NCI-H82 treated with DMSO at 0.1 percent for 48 hours (cell line): ENCODE results near the gene LUC7L2.
A peak's percentile ranks its signal among the peaks of the same experiment; 100 is the strongest.
"Not testable (repeated sequence)": the region's sequence is repeated elsewhere in the genome, so short reads cannot be mapped to it uniquely, and the experiment has no call there.

Experiments
- DNase-seq: peaks from one replicate; lab custom pipeline; 2025; ENCODE audit not compliant: unreplicated experiment; lab: John Stamatoyannopoulos, UW

LUC7L2 gene

DNA sequence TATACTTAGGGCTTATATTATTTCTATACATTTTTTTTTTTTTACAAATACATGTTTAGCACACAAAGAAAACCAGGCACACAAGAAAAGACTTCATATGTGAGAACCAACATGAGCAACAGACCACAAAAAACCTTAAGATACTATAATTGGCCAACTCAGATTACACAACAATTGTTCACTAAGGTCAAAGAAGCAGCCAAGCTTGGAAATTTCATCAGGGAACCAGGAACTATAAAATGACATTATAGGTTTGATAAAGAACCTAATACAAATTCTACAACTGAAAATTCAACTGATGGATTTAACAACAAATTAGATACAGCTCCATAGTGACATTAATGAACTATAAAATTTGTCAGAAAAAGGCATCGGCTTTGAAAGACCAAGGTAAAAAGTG is 4.4 kb upstream of the LUC7L2 start:
- DNase-seq = no peak

GRCh38 chr7:139357729-139358506 is 1.8 kb upstream of the LUC7L2 start:
- not testable (repeated sequence) for DNase-seq

DNA sequence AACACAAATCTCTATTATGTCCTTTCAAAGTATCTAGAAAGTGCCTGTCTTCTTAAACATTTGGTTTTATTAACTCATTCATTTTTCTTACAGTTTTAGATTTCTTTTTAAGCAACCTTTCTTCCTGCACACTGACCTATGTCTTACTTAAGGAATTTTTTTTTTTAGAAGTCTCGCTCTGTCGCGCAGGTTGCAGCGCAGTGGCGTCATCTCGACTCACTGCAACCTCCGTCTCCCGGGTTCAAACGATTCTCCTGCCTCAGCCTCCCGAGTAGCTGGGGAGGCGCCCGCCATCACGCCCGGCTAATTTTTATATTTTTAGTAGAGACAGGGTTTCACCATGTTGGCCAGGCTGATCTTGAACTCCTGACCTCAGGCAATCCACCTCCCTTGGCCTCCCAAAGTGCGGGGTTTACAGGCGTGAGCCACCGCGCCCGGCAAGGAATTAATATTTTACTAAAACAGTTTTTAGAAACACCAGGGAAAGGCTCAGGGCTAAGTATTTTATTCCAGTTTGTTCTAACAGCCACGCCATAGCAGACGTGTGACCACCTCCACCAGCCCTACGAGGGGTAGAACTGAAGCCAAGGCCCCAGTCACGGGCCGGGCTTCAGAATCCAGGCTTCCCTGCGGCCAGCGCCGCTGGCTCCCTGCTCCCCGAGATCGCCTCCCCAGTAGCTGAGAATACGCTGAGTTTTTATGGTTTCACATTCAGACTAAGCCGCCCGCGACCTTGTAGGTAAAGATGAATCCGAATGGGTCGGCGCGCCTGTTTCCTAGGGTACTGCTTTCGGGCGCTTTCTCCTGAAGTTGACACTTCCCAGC is 941 bp upstream of the LUC7L2 start:
- DNase-seq = no peak

GRCh38 chr7:139360210-139360947 is 685 bp downstream of the LUC7L2 start:
- DNase-seq = peak; percentile 91

- DNase-seq = no peak
Observed at GRCh38 chr7:139360948-139361307, 1.2 kb downstream of the LUC7L2 start.

- DNase-seq = peak; percentile 48
Observed at GRCh38 chr7:139361523-139361922, 1.8 kb downstream of the LUC7L2 start.

DNA sequence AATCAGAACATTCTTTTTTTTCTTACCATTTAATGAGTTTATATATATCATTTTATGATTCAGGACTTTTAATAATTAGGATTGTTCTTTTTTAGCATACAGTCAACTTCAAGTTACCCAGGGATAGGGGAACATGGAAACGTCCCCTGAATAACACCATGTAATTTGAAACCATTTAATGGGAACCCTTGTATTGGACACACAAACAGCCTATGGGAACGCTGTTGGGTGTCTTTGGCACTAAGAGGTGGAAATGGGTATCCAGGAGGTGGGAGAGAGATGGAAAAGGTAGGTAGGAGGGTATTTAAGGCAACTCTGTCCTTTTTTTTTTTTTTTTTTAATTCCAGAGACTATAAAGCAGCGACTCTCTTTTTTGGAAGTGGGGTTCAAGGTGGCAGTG is 2.6 kb downstream of the LUC7L2 start:
- DNase-seq = no peak

DNA sequence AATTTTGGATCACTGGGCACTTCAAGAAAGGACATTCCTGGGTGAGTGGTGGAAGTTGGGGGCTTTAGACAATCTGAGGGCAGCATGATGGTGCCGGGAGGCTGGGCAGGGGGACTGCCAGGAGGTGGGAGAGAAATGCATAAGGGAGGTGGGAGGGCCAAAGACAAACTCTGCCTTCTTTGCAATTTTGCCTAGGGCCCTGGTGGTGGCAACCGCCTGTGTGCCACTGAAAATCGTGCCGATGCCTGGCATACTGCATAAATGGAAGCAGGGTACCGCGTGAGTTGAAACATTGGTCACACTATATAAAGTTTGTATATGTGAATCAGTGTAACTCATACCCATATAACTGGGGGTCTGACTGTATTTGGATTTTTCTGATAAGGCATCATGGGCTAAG is 3.3 kb downstream of the LUC7L2 start:
- DNase-seq = no peak

GRCh38 chr7:139365336-139365735 is 5.6 kb downstream of the LUC7L2 start:
- DNase-seq = no peak

DNA sequence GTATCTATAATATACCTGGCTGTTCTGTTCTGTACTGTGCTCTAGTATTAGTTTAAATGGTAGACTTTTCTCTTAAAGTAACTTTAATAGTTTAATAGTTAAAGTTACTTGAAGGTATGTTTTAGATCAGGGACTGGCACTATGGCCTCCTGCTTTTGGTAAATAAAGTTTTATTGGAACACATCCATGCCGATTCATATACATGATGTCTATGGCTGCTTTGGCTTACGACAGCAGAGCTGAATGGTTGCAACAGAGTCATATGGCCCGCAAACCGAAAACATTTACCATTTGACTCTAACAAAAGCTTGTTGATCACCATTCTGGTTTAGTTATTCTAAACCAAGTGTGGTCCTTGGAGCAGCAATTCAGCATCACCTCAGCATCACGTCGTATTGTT is 6.7 kb downstream of the LUC7L2 start:
- no peak for DNase-seq

- no peak for DNase-seq
Observed at GRCh38 chr7:139367438-139368155, 7.9 kb downstream of the LUC7L2 start.

GRCh38 chr7:139370301-139370942 is 10.7 kb downstream of the LUC7L2 start:
- no peak for DNase-seq

- no peak for DNase-seq
Observed at GRCh38 chr7:139370943-139371313, 11.2 kb downstream of the LUC7L2 start.

DNA sequence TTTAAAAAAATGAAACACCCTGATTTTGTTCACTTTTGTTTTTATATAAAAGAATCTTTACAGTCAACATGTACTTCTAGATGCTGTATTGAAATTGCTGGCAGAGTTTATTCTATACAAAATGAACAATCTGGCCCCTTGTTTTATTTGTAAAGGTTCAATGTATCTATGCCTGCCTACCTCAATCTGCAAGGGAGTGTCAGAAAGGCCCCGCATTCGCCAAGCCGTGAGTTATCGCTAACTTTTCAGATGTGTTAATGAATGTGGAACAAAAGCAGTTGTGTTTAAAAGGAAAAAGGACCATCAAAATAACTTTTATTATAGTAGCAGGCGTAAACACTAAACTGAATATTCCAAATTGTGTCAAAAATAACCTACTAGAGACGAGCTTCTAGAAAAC is 14.6 kb downstream of the LUC7L2 start:
- DNase-seq = no peak

DNA sequence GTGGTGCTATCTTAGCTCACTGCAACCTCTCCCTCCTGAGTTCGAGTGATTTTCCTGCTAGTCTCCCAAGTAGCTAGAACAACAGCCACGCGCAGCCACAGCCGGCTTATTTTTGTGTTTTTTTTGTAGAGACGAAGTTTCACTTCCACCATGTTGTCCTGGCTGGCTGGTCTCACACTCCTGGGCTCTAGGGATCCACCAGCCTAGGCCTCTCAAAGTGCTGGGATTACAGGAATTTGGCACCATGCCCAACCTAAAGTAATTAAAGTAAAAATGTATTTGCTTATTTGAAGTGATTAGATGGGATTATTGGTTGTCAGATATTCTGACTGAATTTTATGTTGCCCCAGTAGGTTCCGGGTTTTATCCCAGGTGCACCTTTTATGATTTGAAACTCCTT is 22.7 kb downstream of the LUC7L2 start:
- DNase-seq = peak; percentile 43

DNA sequence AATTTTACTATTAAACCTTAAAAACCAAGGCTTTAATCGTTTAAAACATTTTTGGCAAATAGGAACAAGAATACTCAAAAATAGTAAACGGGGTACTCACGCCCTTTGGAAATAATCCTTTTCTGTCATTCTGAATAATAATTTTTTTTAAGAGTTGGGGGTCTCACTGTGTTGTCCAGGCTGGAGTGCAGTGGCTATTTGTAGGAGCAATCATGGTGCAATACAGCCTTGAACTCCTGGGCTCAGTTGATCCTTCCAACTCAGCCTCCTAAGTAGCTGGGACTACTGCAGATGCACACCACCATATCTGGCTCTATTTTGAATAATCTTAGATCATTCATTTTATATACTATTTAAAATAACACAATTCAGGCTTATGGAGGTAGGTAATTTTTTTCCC is 24.9 kb downstream of the LUC7L2 start:
- no peak for DNase-seq

DNA sequence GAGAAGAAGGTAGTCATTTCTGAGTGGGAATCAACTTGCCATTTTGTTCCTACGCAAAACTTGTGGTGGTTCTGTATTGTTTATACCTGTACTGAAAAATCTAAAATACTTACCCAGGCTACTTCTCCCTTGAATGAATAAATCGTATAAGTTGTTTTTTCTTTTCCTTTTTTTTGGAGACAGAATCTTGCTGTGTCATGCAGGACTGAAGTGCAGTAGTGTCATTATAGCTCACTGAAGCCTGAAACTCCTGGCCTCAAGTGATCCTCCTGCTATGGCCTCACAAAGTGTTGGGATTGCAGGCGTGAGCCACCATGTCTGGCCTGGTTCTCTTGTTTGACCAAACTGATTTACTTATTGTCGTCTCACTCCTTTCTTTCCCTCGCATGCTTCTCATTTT is 27.9 kb downstream of the LUC7L2 start:
- DNase-seq = no peak

DNA sequence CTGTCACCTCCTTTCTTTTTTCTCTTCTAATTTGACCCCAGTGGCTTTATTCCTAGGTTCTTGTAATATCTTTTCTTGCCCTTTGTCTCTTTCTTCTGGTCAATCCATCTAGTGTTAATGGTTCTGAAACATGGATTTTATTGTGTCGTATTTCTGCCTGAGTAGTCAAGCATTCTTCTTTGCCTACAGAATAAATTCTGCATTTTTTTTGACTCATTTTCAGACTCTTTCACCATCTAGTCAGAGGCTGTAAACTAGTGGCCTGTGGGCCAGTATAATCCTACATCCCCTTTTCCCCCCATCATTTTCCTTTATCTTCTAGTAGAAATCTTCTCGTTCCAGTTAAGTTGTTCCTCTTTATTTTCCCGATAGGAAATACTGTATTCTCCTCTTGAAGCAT is 29.4 kb downstream of the LUC7L2 start:
- DNase-seq = no peak

GRCh38 chr7:139389774-139390173 is 30.1 kb downstream of the LUC7L2 start:
- no peak for DNase-seq

GRCh38 chr7:139393621-139394211 is 34.0 kb downstream of the LUC7L2 start:
- no peak for DNase-seq
